ENCODE data around the gene ERC2.

- TF ChIP-seq, protein P1, sequence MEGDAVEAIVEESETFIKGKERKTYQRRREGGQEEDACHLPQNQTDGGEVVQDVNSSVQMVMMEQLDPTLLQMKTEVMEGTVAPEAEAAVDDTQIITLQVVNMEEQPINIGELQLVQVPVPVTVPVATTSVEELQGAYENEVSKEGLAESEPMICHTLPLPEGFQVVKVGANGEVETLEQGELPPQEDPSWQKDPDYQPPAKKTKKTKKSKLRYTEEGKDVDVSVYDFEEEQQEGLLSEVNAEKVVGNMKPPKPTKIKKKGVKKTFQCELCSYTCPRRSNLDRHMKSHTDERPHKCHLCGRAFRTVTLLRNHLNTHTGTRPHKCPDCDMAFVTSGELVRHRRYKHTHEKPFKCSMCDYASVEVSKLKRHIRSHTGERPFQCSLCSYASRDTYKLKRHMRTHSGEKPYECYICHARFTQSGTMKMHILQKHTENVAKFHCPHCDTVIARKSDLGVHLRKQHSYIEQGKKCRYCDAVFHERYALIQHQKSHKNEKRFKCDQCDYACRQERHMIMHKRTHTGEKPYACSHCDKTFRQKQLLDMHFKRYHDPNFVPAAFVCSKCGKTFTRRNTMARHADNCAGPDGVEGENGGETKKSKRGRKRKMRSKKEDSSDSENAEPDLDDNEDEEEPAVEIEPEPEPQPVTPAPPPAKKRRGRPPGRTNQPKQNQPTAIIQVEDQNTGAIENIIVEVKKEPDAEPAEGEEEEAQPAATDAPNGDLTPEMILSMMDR (IDR thresholded peaks at IDR 0.05): no peak
- no peak for TF ChIP-seq POLR2A (IDR thresholded peaks at IDR 0.05)
Measured at GRCh38 chr3:55508335-55508734, 959.9 kb downstream of the ERC2 start.
